K562 (cell line): ENCODE measurements around the gene CLASP1. TPM values are rescaled to one million over a fixed set of nuclear protein-coding genes. Genes with fewer than 3 reads are reported as not detected.
"Not testable (repeated sequence)": the region's sequence is repeated elsewhere in the genome, so short reads cannot be mapped to it uniquely, and the experiment has no call there.

Source experiments
- ATAC-seq: fragments of 200-7000 bp; cut with Tn5 transposase; 3 replicates; pipeline ENCODE4 v1.9.1; 2020; ENCODE audit warnings: moderate library complexity
- BruUV-seq: library from RNA; stranded (reverse); fragments of 400-500 nt; replicated peaks from 2 replicates; lab custom pipeline; 2021; lab: Mats Ljungman, UMichigan
- CTCF ChIA-PET: fragments of 300-600 bp; formaldehyde crosslinking; extraction: SDS; loops from one replicate; lab custom pipeline; 2021; ENCODE audit warnings: low intra/inter-chr PET ratio; lab: Yijun Ruan, JAX
- POLR2A ChIA-PET: fragments of 300-600, 350-650 bp; sonication (Branson Sonifier 250); formaldehyde crosslinking; extraction: SDS; loops from one replicate; lab custom pipeline; 2021; ENCODE audit warnings: antibody characterized with exemption, inconsistent platforms; lab: Yijun Ruan, JAX
- DNase-seq, 4 experiments: peaks; one replicate each; pipeline versions ENCODE4 v3.0.0 to v3.0.0-alpha.2; 2011 to 2018; ENCODE audit warnings: low spot score in 3 of 4, mixed read lengths in 3 of 4; ENCODE audit errors: extremely low read depth in 1 of 4
- FAIRE-seq: peaks from 2 replicates; lab custom pipeline; 2011; peaks lifted over from hg19 to GRCh38; lab: Jason Lieb, UNC
- H2AFZ ChIP-seq: 2 replicates; pipeline ENCODE4 v1.6.0; 2011; ENCODE audit warnings: low read depth, low read length, control low read depth, inconsistent platforms
- H3K27ac ChIP-seq: fragments of 200-600 bp; 3 replicates; pipeline ENCODE4 v1.8.0; 2011; ENCODE audit warnings: low read depth, mild to moderate bottlenecking, control low read depth, inconsistent platforms, low read length, moderate library complexity, mixed read lengths; ENCODE audit errors: extremely low read depth
- H3K27me3 ChIP-seq, 2 experiments: fragments of 300-600 bp in 1 of 2; 2 replicates in 1 of 2; 3 replicates in 1 of 2; pipeline versions ENCODE4 v1.6.0 to v1.8.0; 2011; ENCODE audit warnings: inconsistent platforms in 2 of 2, low read length in 2 of 2, mild to moderate bottlenecking in 1 of 2, mixed read lengths in 1 of 2, moderate library complexity in 1 of 2; ENCODE audit not compliant: control insufficient read depth in 2 of 2, insufficient read depth in 2 of 2
- H3K36me3 ChIP-seq: fragments of 300-600 bp; 3 replicates; pipeline ENCODE4 v1.8.0; 2011; ENCODE audit warnings: mild to moderate bottlenecking, low read length, inconsistent platforms; ENCODE audit not compliant: control insufficient read depth, insufficient read depth
- H3K4me1 ChIP-seq, 2 experiments: fragments of 200-600 bp in 1 of 2; replicated peaks in 1 of 2; 2 replicates in 1 of 2; 3 replicates in 1 of 2; pipeline versions ENCODE4 v1.5.1 to v1.8.0; 2011; ENCODE audit warnings: inconsistent platforms in 2 of 2, low read length in 2 of 2, mild to moderate bottlenecking in 1 of 2, mixed read lengths in 1 of 2, moderate library complexity in 1 of 2; ENCODE audit not compliant: control insufficient read depth in 2 of 2, insufficient read depth in 2 of 2
- H3K4me2 ChIP-seq: 2 replicates; pipeline ENCODE4 v1.6.1; 2011; ENCODE audit warnings: low read length, control low read depth, inconsistent platforms, mixed read lengths; ENCODE audit not compliant: insufficient read depth
- H3K4me3 ChIP-seq: fragments of 200-600 bp; sonication (generic), shearing (Covaris generic); 2 replicates; pipeline ENCODE4 v1.5.1; 2016; ENCODE audit warnings: control low read depth, inconsistent platforms
- H3K79me2 ChIP-seq: fragments of 200-600 bp; 3 replicates; pipeline ENCODE4 v1.8.0; 2011; ENCODE audit warnings: low read length, inconsistent platforms; ENCODE audit not compliant: control insufficient read depth, insufficient read depth
- H3K9ac ChIP-seq, 2 experiments: 2 replicates each; pipeline versions ENCODE4 v1.6.0 to v1.6.1; 2011; ENCODE audit warnings: low read depth in 2 of 2, low read length in 2 of 2, control low read depth in 1 of 2, inconsistent platforms in 1 of 2, mild to moderate bottlenecking in 1 of 2, mixed read lengths in 1 of 2; ENCODE audit not compliant: insufficient read depth in 1 of 2
- H3K9me1 ChIP-seq: one replicate; pipeline ENCODE4 v1.6.0; 2011; ENCODE audit warnings: inconsistent platforms, mild to moderate bottlenecking, low read length, moderate library complexity; ENCODE audit not compliant: control insufficient read depth, insufficient read depth
- H3K9me3 ChIP-seq: replicated peaks from 2 replicates; pipeline ENCODE4 v1.5.1; 2011; ENCODE audit warnings: low read depth, low read length, inconsistent platforms; ENCODE audit not compliant: control insufficient read depth, insufficient read depth
- H4K20me1 ChIP-seq: replicated peaks from 2 replicates; pipeline ENCODE4 v1.6.1; 2011; ENCODE audit warnings: low read length, inconsistent platforms, mixed read lengths; ENCODE audit not compliant: control insufficient read depth, insufficient read depth
- CBX3 ChIP-seq, 2 experiments: IDR thresholded peaks; 1 replicate in 1 of 2; 2 replicates in 1 of 2; pipeline ENCODE4 v1.6.1; 2012; ENCODE audit warnings: inconsistent platforms in 2 of 2, low read length in 2 of 2, borderline replicate concordance in 1 of 2, control low read depth in 1 of 2
- CHD4 ChIP-seq: fragments of 200-600 bp; sonication (generic); IDR thresholded peaks from 3 replicates; pipeline ENCODE4 v1.6.1; 2012; ENCODE audit warnings: low read depth, mild to moderate bottlenecking, mixed read lengths, low read length, inconsistent platforms; ENCODE audit not compliant: insufficient read depth, insufficient replicate concordance, poor library complexity, severe bottlenecking
- ELF1 ChIP-seq: fragments of 200-800 bp; sonication (Bioruptor generic); IDR thresholded peaks from 2 replicates; pipeline ENCODE4 v1.6.1; 2016; ENCODE audit warnings: missing genetic modification characterization, missing compliant biosample characterization
- ETV6 ChIP-seq, 3 experiments: fragments of 150-350 bp in 1 of 3; sonication (generic) in 1 of 3; formaldehyde crosslinking in 1 of 3; IDR thresholded peaks; 2 replicates each; pipeline versions ENCODE4 v1.6.1 to v1.8.0; 2014 to 2022; ENCODE audit warnings: borderline replicate concordance in 2 of 3, low read depth in 2 of 3, antibody characterized with exemption in 1 of 3, low read length in 1 of 3, mild to moderate bottlenecking in 1 of 3, missing genetic modification reagents in 1 of 3
- HDGF ChIP-seq: fragments of 450-650 bp; IDR thresholded peaks from 2 replicates; pipeline ENCODE4 v1.6.1; 2016
- HLTF ChIP-seq: fragments of 450-650 bp; IDR thresholded peaks from 2 replicates; pipeline ENCODE4 v1.6.1; 2016
- MTA2 ChIP-seq: fragments of 450-650 bp; IDR thresholded peaks from 2 replicates; pipeline ENCODE4 v1.6.1; 2016; ENCODE audit warnings: low read depth
- MXI1 ChIP-seq: IDR thresholded peaks from 2 replicates; pipeline ENCODE4 v1.6.1; 2011; ENCODE audit warnings: low read depth, mild to moderate bottlenecking, improper control_type of control experiment, low read length
- RB1 ChIP-seq: fragments of 450-650 bp; IDR thresholded peaks from 2 replicates; pipeline ENCODE4 v1.6.1; 2017; ENCODE audit warnings: low read depth, mild to moderate bottlenecking
- SPI1 ChIP-seq: IDR thresholded peaks from 2 replicates; pipeline ENCODE4 v1.6.1; 2011; ENCODE audit warnings: low read depth, low read length, control low read depth, borderline replicate concordance
- SRSF7 ChIP-seq: fragments of 200-400 bp; formaldehyde crosslinking; optimal IDR thresholded peaks from 2 replicates; pipeline ENCODE3; 2017; ENCODE audit warnings: mild to moderate bottlenecking, low read depth, low read length
- TEAD1 ChIP-seq, 2 experiments: fragments of 450-650 bp in 1 of 2; sonication (generic) in 1 of 2; formaldehyde crosslinking; IDR thresholded peaks; 2 replicates each; pipeline versions ENCODE4 v1.4.0 to v1.8.0; 2020 to 2022; ENCODE audit warnings: mild to moderate bottlenecking in 2 of 2, missing genetic modification reagents in 1 of 2
- ZNF263 ChIP-seq: sonication (generic); formaldehyde crosslinking; IDR thresholded peaks from 2 replicates; pipeline ENCODE4 v1.8.0; 2022; ENCODE audit warnings: mild to moderate bottlenecking, missing genetic modification reagents, borderline replicate concordance
- ZNF445 ChIP-seq: fragments of 250-450 bp; sonication (Bioruptor Pico); IDR thresholded peaks from 2 replicates; pipeline ENCODE4 v1.4.0; 2020; ENCODE audit warnings: low read depth, mild to moderate bottlenecking, moderate library complexity
- WGBS: fragments of 100-300 bp; shearing (Covaris generic); methylation state at CpG from one replicate; pipeline ENCODE4 v1.1.6; 2016; ENCODE audit warnings: low coverage, mixed read lengths; ENCODE audit not compliant: insufficient coverage; ENCODE audit errors: missing lambda C conversion rate; 5-methylcytosine and 5-hydroxymethylcytosine counted together
- in situ Hi-C: fragments of 300-500 bp; cut with MboI; formaldehyde crosslinking; loops from 4 replicates; pipeline ENCODE4 v1.15.0; 2018; ENCODE audit warnings: inconsistent platforms, mixed read lengths
- intact Hi-C: fragments of 100-400 bp; cut with micrococcal nuclease; formaldehyde crosslinking; loops from 2 replicates; pipeline ENCODE4 v1.14.2; 2022
- polyA plus RNA-seq, 8 experiments: library from polyadenylated mRNA; depleted of rRNA in 4 of 8; stranded (reverse) in 5 of 8; unstranded in 3 of 8; fragments of >200 nt; fragmentation: Nextera tagmentation in 2 of 8; fragmentation: Illumina TruSeq in 1 of 8; extraction: Ambion mirVana in 2 of 8; extraction: Trizol in 1 of 8; gene quantifications; 2 replicates each; pipeline versions ENCODE4 v1.2.1 to v1.2.3, GENCODE V29; 2011 to 2014; ENCODE audit warnings: inconsistent platforms in 1 of 8, missing spikeins in 1 of 8
- total RNA-seq, 7 experiments: library from RNA; depleted of rRNA in 6 of 7; stranded (reverse); fragments of >200 nt in 6 of 7; fragmentation: Illumina TruSeq in 2 of 7; extraction: Trizol in 2 of 7; gene quantifications; 2 replicates each; pipeline versions ENCODE4 v1.2.1 to v1.2.3, GENCODE V29; 2011 to 2021; ENCODE audit warnings: low replicate concordance in 1 of 7
- TF ChIP-seq, protein P1 (sequence below), 2 experiments: fragments of 200-800 bp in 1 of 2; sonication (Bioruptor generic) in 1 of 2; sonication (generic) in 1 of 2; formaldehyde crosslinking in 1 of 2; IDR thresholded peaks in 1 of 2; conservative IDR thresholded peaks in 1 of 2; 2 replicates each; pipeline versions ENCODE4 v1.5.0 to v1.6.1; 2016 to 2020; ENCODE audit warnings: missing compliant biosample characterization in 1 of 2, missing genetic modification characterization in 1 of 2, missing genetic modification reagents in 1 of 2

Gene CLASP1
- total and polyA plus RNA-seq, 9 of the 15 experiments (the other 6 are each of a cell fraction or from before 2014, with no cell fraction given), result 1.7 to 40.3 (median 20.7) TPM

DNA sequence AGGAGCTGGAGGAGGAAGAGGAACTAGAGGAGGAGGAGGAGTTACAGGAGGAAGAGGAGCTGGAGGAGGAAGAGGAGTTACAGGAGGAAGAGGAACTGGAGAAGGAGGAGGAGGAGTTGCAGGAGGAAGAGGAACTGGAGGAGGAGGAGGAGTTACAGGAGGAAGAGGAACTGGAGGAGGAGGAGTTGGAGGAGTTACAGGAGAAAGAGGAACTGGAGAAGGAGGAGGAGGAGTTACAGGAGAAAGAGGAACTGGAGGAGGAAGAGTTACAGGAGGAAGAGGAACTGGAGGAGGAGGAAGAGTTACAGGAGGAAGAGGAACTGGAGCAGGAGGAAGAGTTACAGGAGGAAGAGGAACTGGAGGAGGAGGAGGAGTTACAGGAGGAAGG is 38.8 kb downstream of the CLASP1 start:
- H3K4me1 ChIP-seq; H3K9ac ChIP-seq; H3K27me3 ChIP-seq; CTCF ChIA-PET; H3K9me1 ChIP-seq; DNase-seq; intact Hi-C loops; ATAC-seq; H3K4me2 ChIP-seq; H3K4me3 ChIP-seq; in situ Hi-C loops; H3K9me3 ChIP-seq; H4K20me1 ChIP-seq; H2AFZ ChIP-seq; FAIRE-seq; H3K27ac ChIP-seq; BruUV-seq; TF ChIP-seq ETV6 (CRISPR knock-in tag; IDR thresholded peaks at IDR 0.05; ENCODE audit: borderline replicate concordance): not testable (repeated sequence)
- peaks cover 15% of the 10 kb centered on the region; the same call in 2 of the 3 replicates for H3K36me3 ChIP-seq
- peak; percentile 91 for TF ChIP-seq ZNF263 (CRISPR knock-in tag)
- TF ChIP-seq CBX3 (IDR thresholded peaks at IDR 0.05; ENCODE audit: borderline replicate concordance in 1 of 2, low read length in 2 of 2), result 0 out of 3 replicates have a peak, but pooled peaks of 1 of the 2 experiments have one; percentile 27
- TF ChIP-seq ETV6 (IDR thresholded peaks at IDR 0.05; ENCODE audit: borderline replicate concordance in 1 of 2, low read depth in 2 of 2, low read length in 1 of 2), result peak; percentile 76 to 94; a peak in 2 of 4 replicates
- peak; percentile 94 for TF ChIP-seq SPI1
- TF ChIP-seq, all 486 proteins: peak for 4; not testable (repeated sequence) for 482
- POLR2A ChIA-PET, result interaction anchor here (1.5 kb wide), 1 partner anchor 80 kb away, joined by 6 read pairs; the partner anchor contains the start of gene RNU4ATAC
- H3K79me2 ChIP-seq, result peaks cover 42% of the 10 kb centered on the region

DNA sequence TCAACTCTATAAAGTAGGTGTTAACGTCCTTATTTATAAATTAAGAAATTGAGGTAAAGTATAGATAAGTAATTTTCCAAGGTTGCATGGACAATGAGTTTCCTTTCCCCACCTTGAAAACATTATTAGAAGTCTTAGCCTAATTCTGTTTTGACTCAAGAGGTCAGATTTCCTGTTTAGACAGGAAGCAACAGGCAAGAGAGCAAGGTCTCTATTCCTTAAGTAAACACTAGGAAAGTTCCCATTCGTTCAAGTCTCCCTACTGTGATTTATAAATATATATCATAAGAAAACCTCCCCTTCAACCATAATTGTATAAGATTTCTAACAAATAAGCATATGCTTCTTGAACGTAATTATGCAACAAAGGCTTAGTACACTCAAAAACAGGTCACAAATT is 40.3 kb downstream of the CLASP1 start:
- Histone ChIP-seq H3K9me1 (no peaks in the 10 kb centered on the region), H3K9me3 (no peaks in the 10 kb centered on the region), H3K9ac (no peak overlapping the region), H3K4me1 (no peaks in the 10 kb centered on the region; a peak in 1 of 5 replicates), H3K4me2 (no peak overlapping the region), H3K27ac (no peak overlapping the region), H3K4me3 (no peak overlapping the region), H4K20me1 (no peaks in the 10 kb centered on the region), H3K36me3 (peaks cover 18% of the 10 kb centered on the region; the same call in 2 of the 3 replicates), H3K27me3 (no peaks in the 10 kb centered on the region), H2AFZ (no peak overlapping the region), H3K79me2 (peaks cover 39% of the 10 kb centered on the region)
- ATAC-seq (no peak), FAIRE-seq (no peak), DNase-seq (no peak)
- in situ Hi-C loops, result no loop called here
- intact Hi-C loops, result no loop called here
- BruUV-seq, result no TSS peak
- ChIA-PET POLR2A (interaction anchor here (0.9 kb wide), 1 partner anchor 8 kb away, joined by 3 read pairs; no protein-coding TSS in a partner anchor), CTCF (no interaction called here)
- WGBS, result 53% methylated on average over 3 of the region's 3 CpGs
- TF ChIP-seq HDGF, result no peak
- TF ChIP-seq, protein P1, sequence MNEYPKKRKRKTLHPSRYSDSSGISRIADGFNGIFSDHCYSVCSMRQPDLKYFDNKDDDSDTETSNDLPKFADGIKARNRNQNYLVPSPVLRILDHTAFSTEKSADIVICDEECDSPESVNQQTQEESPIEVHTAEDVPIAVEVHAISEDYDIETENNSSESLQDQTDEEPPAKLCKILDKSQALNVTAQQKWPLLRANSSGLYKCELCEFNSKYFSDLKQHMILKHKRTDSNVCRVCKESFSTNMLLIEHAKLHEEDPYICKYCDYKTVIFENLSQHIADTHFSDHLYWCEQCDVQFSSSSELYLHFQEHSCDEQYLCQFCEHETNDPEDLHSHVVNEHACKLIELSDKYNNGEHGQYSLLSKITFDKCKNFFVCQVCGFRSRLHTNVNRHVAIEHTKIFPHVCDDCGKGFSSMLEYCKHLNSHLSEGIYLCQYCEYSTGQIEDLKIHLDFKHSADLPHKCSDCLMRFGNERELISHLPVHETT (CRISPR knock-in tag; conservative IDR thresholded peaks at IDR 0.05 in 1 of 2, IDR thresholded peaks at IDR 0.05 in 1 of 2), result no peak
- TF ChIP-seq MXI1, result no peak
- no peak for TF ChIP-seq ZNF445 (CRISPR knock-in tag)
- no peak for TF ChIP-seq CHD4
- TF ChIP-seq ELF1, result no peak
- TF ChIP-seq SRSF7, result no peak
- TF ChIP-seq TEAD1 (CRISPR knock-in tag; IDR thresholded peaks at IDR 0.05), result no peak
- TF ChIP-seq RB1, result no peak
- TF ChIP-seq HLTF, result no peak
- TF ChIP-seq MTA2, result no peak
